Testis (tissue), 2 donors: Measurements from ENCODE around the gene ING3.

Source experiments
- CTCF ChIP-seq, 3 experiments: fragments of 450-650 bp in 2 of 3; fragments of 200-600 bp in 1 of 3; sonication (generic) in 1 of 3; IDR thresholded peaks; one replicate each; pipeline ENCODE4 v1.5.1; 2016 to 2019; ENCODE audit warnings: antibody characterized with exemption in 3 of 3, mild to moderate bottlenecking in 2 of 3, moderate library complexity in 1 of 3
- POLR2A ChIP-seq: fragments of 450-650 bp; IDR thresholded peaks from one replicate; pipeline ENCODE4 v1.6.1; 2017; ENCODE audit warnings: antibody characterized with exemption, mild to moderate bottlenecking, moderate library complexity

GRCh38 chr7:120998520-120998919 is 47.9 kb downstream of the ING3 start:
- TF ChIP-seq CTCF (IDR thresholded peaks at IDR 0.05), result no peak
- no peak for TF ChIP-seq POLR2A
